HepG2 (cell line): ENCODE measurements around the gene TANGO2. TPM values are rescaled to one million over a fixed set of nuclear protein-coding genes. Genes with fewer than 3 reads are reported as not detected.
A peak's percentile ranks its signal among the peaks of the same experiment; 100 is the strongest.

Experiments
- ATAD3A ChIP-seq: sonication (generic); formaldehyde crosslinking; IDR thresholded peaks from 2 replicates; pipeline ENCODE4 v1.4.0; 2020; ENCODE audit warnings: missing genetic modification reagents
- GABPA ChIP-seq, 2 experiments: IDR thresholded peaks; 2 replicates each; pipeline ENCODE4 v1.6.1; 2011 to 2016; ENCODE audit warnings: low read depth in 2 of 2, low read length in 1 of 2, missing biosample characterization in 1 of 2, missing genetic modification characterization in 1 of 2
- GMEB1 ChIP-seq: sonication (generic); formaldehyde crosslinking; IDR thresholded peaks from 2 replicates; pipeline ENCODE4 v1.5.1; 2020; ENCODE audit warnings: missing genetic modification reagents, mild to moderate bottlenecking, borderline replicate concordance
- HMG20A ChIP-seq: IDR thresholded peaks from 2 replicates; pipeline ENCODE4 v1.6.1; 2016; ENCODE audit warnings: borderline replicate concordance
- KAT7 ChIP-seq: IDR thresholded peaks from 2 replicates; pipeline ENCODE4 v1.6.1; 2018; ENCODE audit warnings: borderline replicate concordance, missing compliant biosample characterization
- PHF8 ChIP-seq: sonication (generic); formaldehyde crosslinking; IDR thresholded peaks from 2 replicates; pipeline ENCODE4 v1.5.0; 2020; ENCODE audit warnings: missing genetic modification reagents
- POGZ ChIP-seq: sonication (generic); formaldehyde crosslinking; IDR thresholded peaks from 2 replicates; pipeline ENCODE4 v1.4.0; 2020; ENCODE audit warnings: mild to moderate bottlenecking, missing genetic modification reagents
- RNF2 ChIP-seq: fragments of 450-650 bp; conservative IDR thresholded peaks from 2 replicates; pipeline ENCODE4 v1.6.1; 2016; ENCODE audit warnings: low read depth
- TERF1 ChIP-seq: sonication (generic); formaldehyde crosslinking; IDR thresholded peaks from 2 replicates; pipeline ENCODE4 v1.8.0; 2022; ENCODE audit warnings: mild to moderate bottlenecking, missing genetic modification reagents, moderate library complexity
- TFE3 ChIP-seq: IDR thresholded peaks from 2 replicates; pipeline ENCODE4 v1.6.1; 2016
- THAP9 ChIP-seq: sonication (generic); formaldehyde crosslinking; IDR thresholded peaks from 2 replicates; pipeline ENCODE4; 2020; ENCODE audit warnings: missing genetic modification reagents, mild to moderate bottlenecking, borderline replicate concordance
- THYN1 ChIP-seq: sonication (generic); formaldehyde crosslinking; IDR thresholded peaks from 2 replicates; pipeline ENCODE4 v1.8.1; 2023; ENCODE audit warnings: low read depth, mild to moderate bottlenecking, moderate library complexity, missing genetic modification reagents, borderline replicate concordance
- ZBTB10 ChIP-seq: sonication (generic); formaldehyde crosslinking; IDR thresholded peaks from 2 replicates; pipeline ENCODE4 v1.4.0; 2020; ENCODE audit warnings: missing genetic modification reagents, borderline replicate concordance
- ZNF230 ChIP-seq: sonication (generic); formaldehyde crosslinking; IDR thresholded peaks from 2 replicates; pipeline ENCODE4 v1.4.0; 2020; ENCODE audit warnings: mild to moderate bottlenecking, missing genetic modification reagents
- ZNF414 ChIP-seq: sonication (generic); formaldehyde crosslinking; IDR thresholded peaks from 2 replicates; pipeline ENCODE4 v1.5.0; 2020; ENCODE audit warnings: missing genetic modification reagents
- ZNF737 ChIP-seq: sonication (generic); formaldehyde crosslinking; IDR thresholded peaks from 2 replicates; pipeline ENCODE4 v1.5.0; 2020; ENCODE audit warnings: missing genetic modification reagents, mild to moderate bottlenecking, borderline replicate concordance
- polyA plus RNA-seq, 8 experiments: library from polyadenylated mRNA; depleted of rRNA in 3 of 8; stranded (reverse) in 7 of 8; unstranded in 1 of 8; fragments of >200 nt; fragmentation: Illumina TruSeq in 4 of 8; extraction: Trizol in 4 of 8; gene quantifications; 2 replicates each; pipeline versions ENCODE4 v1.2.1 to v1.2.3, GENCODE V29; 2011 to 2016; ENCODE audit warnings: low read depth in 4 of 8, missing spikeins in 1 of 8, mixed read lengths in 1 of 8; ENCODE audit not compliant: insufficient read depth in 1 of 8
- total RNA-seq, 5 experiments: library from RNA; depleted of rRNA; stranded (reverse); fragments of >200 nt; fragmentation: Illumina TruSeq; extraction: Trizol; gene quantifications; 2 replicates each; pipeline ENCODE4 v1.2.3, GENCODE V29; 2016; ENCODE audit warnings: low read depth in 1 of 5

TANGO2 gene
- total and polyA plus RNA-seq, 2 of the 13 experiments (the other 11 are each of a cell fraction or from before 2014, with no cell fraction given) = 12.9 to 14.8 TPM

- TF ChIP-seq THAP9 (CRISPR knock-in tag) (peak; percentile 55; the same call in 1 of the 2 replicates), GMEB1 (CRISPR knock-in tag) (0 out of 2 replicates have a peak, but pooled peaks have one; percentile 19), THYN1 (CRISPR knock-in tag) (no peak), TFE3 (CRISPR knock-in tag) (0 out of 2 replicates have a peak, but pooled peaks have one; percentile 15), ATAD3A (CRISPR knock-in tag) (peak; percentile 56; the same call in 1 of the 2 replicates), POGZ (CRISPR knock-in tag) (no peak), HMG20A (CRISPR knock-in tag) (no peak), RNF2 (peak; percentile 45; the same call in 1 of the 2 replicates), KAT7 (CRISPR knock-in tag) (no peak), ZNF230 (no peak), GABPA (IDR thresholded peaks at IDR 0.05; ENCODE audit: low read depth, low read length) (no peak), GABPA (CRISPR knock-in tag; IDR thresholded peaks at IDR 0.05; ENCODE audit: low read depth) (no peak), ZNF414 (CRISPR knock-in tag) (0 out of 2 replicates have a peak, but pooled peaks have one; percentile 9), ZNF737 (CRISPR knock-in tag) (no peak), ZBTB10 (no peak), PHF8 (CRISPR knock-in tag) (peak; percentile 47; the same call in 1 of the 2 replicates), TERF1 (CRISPR knock-in tag) (no peak)
These were observed 60.1 kb downstream of the TANGO2 start (continued) for GRCh38 chr22:20080776-20081654.
